Effector memory CD8-positive, alpha-beta T cell (primary cell): ENCODE measurements around the gene RNF32.

Experiments used
- ATAC-seq: fragments of 150-1000 bp; cut with Tn5 transposase; replicated peaks from 2 replicates; pipeline ENCODE4 v1.10.0; 2021; ENCODE audit warnings: mild to moderate bottlenecking, moderate library complexity
- DNase-seq, 3 experiments: peaks; one replicate each; pipeline ENCODE4 v3.0.0; 2021
- H3K27ac Mint-ChIP-seq, 2 donors: one replicate each; pipeline ENCODE4 v1.8.0; 2022; ENCODE audit warnings: mild to moderate bottlenecking in 2 of 2, mixed read lengths in 2 of 2, moderate library complexity in 2 of 2
- H3K27me3 Mint-ChIP-seq, 2 donors: one replicate each; pipeline ENCODE4 v1.8.0; 2022; ENCODE audit warnings: mixed read lengths in 2 of 2
- H3K36me3 Mint-ChIP-seq: one replicate; pipeline ENCODE4 v1.8.0; 2022; ENCODE audit warnings: mild to moderate bottlenecking, moderate library complexity, mixed read lengths; ENCODE audit not compliant: insufficient read depth
- H3K4me1 Mint-ChIP-seq, 2 donors: one replicate each; pipeline ENCODE4 v1.8.0; 2022; ENCODE audit warnings: low read depth in 2 of 2, mixed read lengths in 2 of 2
- H3K4me3 Mint-ChIP-seq, 2 donors: one replicate each; pipeline ENCODE4 v1.8.0; 2022; ENCODE audit warnings: mild to moderate bottlenecking in 2 of 2, mixed read lengths in 2 of 2, moderate library complexity in 2 of 2
- H3K9me3 Mint-ChIP-seq, 2 donors: one replicate each; pipeline ENCODE4 v1.8.0; 2022; ENCODE audit warnings: mixed read lengths in 2 of 2

Gene RNF32

GRCh38 chr7:156659203-156659602, 18.6 kb downstream of the RNF32 start:
- DNase-seq (no peak), ATAC-seq (no peak)
- peaks cover 0 to 1% of the 10 kb centered on the region in 2 donors for H3K4me1 Mint-ChIP-seq
- H3K36me3 Mint-ChIP-seq, result no peaks in the 10 kb centered on the region
- no peak overlapping the region for H3K4me3 Mint-ChIP-seq
- no peaks in the 10 kb centered on the region for H3K9me3 Mint-ChIP-seq
- H3K27me3 Mint-ChIP-seq, result peaks cover 11 to 21% of the 10 kb centered on the region in 2 donors
- H3K27ac Mint-ChIP-seq, result no peak overlapping the region

GRCh38 chr7:156659961-156660360, 19.4 kb downstream of the RNF32 start:
- H3K36me3 Mint-ChIP-seq, result no peaks in the 10 kb centered on the region
- ATAC-seq, result no peak
- no peak overlapping the region for H3K27ac Mint-ChIP-seq
- DNase-seq, result no peak
- peaks cover 4 to 21% of the 10 kb centered on the region in 2 donors for H3K27me3 Mint-ChIP-seq
- H3K4me1 Mint-ChIP-seq, result peaks cover 0 to 1% of the 10 kb centered on the region in 2 donors
- no peaks in the 10 kb centered on the region for H3K9me3 Mint-ChIP-seq
- H3K4me3 Mint-ChIP-seq, result no peak overlapping the region

- no peaks in the 10 kb centered on the region for H3K36me3 Mint-ChIP-seq
- no peak for DNase-seq
- no peaks in the 10 kb centered on the region for H3K9me3 Mint-ChIP-seq
- H3K4me3 Mint-ChIP-seq, result no peak overlapping the region
- ATAC-seq, result no peak
- H3K4me1 Mint-ChIP-seq, result peaks cover 0 to 1% of the 10 kb centered on the region in 2 donors
- peaks cover 0 to 21% of the 10 kb centered on the region in 2 donors for H3K27me3 Mint-ChIP-seq
- H3K27ac Mint-ChIP-seq, result no peak overlapping the region
Observed at GRCh38 chr7:156661637-156662036, 21.1 kb downstream of the RNF32 start.

GRCh38 chr7:156662277-156662676, 21.7 kb downstream of the RNF32 start:
- DNase-seq (no peak), ATAC-seq (no peak)
- H3K4me1 Mint-ChIP-seq, result peaks cover 0 to 1% of the 10 kb centered on the region in 2 donors
- no peak overlapping the region for H3K4me3 Mint-ChIP-seq
- H3K9me3 Mint-ChIP-seq, result no peaks in the 10 kb centered on the region
- no peaks in the 10 kb centered on the region for H3K36me3 Mint-ChIP-seq
- peaks cover 0 to 20% of the 10 kb centered on the region in 2 donors for H3K27me3 Mint-ChIP-seq
- no peak overlapping the region for H3K27ac Mint-ChIP-seq

GRCh38 chr7:156665101-156665500, 24.5 kb downstream of the RNF32 start:
- H3K4me1 Mint-ChIP-seq, result no peaks in the 10 kb centered on the region
- H3K9me3 Mint-ChIP-seq, result no peaks in the 10 kb centered on the region
- H3K4me3 Mint-ChIP-seq, result no peak overlapping the region
- H3K27ac Mint-ChIP-seq, result no peak overlapping the region
- ATAC-seq, result no peak
- no peaks in the 10 kb centered on the region for H3K36me3 Mint-ChIP-seq
- H3K27me3 Mint-ChIP-seq, result no peaks in the 10 kb centered on the region
- DNase-seq, result no peak

GRCh38 chr7:156666368-156667109, 26.0 kb downstream of the RNF32 start:
- Mint-ChIP-seq H3K9me3 (no peaks in the 10 kb centered on the region), H3K36me3 (no peaks in the 10 kb centered on the region), H3K27me3 (no peaks in the 10 kb centered on the region), H3K27ac (no peak overlapping the region), H3K4me1 (no peaks in the 10 kb centered on the region), H3K4me3 (no peak overlapping the region)
- no peak for DNase-seq
- ATAC-seq, result no peak

GRCh38 chr7:156667110-156667426, 26.5 kb downstream of the RNF32 start:
- H3K9me3 Mint-ChIP-seq, result no peaks in the 10 kb centered on the region
- no peaks in the 10 kb centered on the region for H3K27me3 Mint-ChIP-seq
- no peak overlapping the region for H3K27ac Mint-ChIP-seq
- DNase-seq, result no peak
- H3K36me3 Mint-ChIP-seq, result no peaks in the 10 kb centered on the region
- no peak for ATAC-seq
- H3K4me1 Mint-ChIP-seq, result no peaks in the 10 kb centered on the region
- H3K4me3 Mint-ChIP-seq, result no peak overlapping the region

GRCh38 chr7:156668130-156668741, 27.7 kb downstream of the RNF32 start:
- Mint-ChIP-seq H3K4me3 (no peak overlapping the region), H3K27me3 (no peaks in the 10 kb centered on the region), H3K4me1 (no peaks in the 10 kb centered on the region), H3K27ac (no peak overlapping the region), H3K36me3 (no peaks in the 10 kb centered on the region), H3K9me3 (no peaks in the 10 kb centered on the region)
- ATAC-seq (no peak), DNase-seq (no peak)

- ATAC-seq, result no peak
- H3K9me3 Mint-ChIP-seq, result no peaks in the 10 kb centered on the region
Observed at GRCh38 chr7:156669035-156669828, 28.7 kb downstream of the RNF32 start.

GRCh38 chr7:156673454-156673853, 32.9 kb downstream of the RNF32 start:
- ATAC-seq, result no peak
- Mint-ChIP-seq H3K9me3 (no peaks in the 10 kb centered on the region), H3K4me3 (no peak overlapping the region), H3K4me1 (no peaks in the 10 kb centered on the region), H3K27ac (no peak overlapping the region), H3K36me3 (peaks cover 7% of the 10 kb centered on the region), H3K27me3 (no peaks in the 10 kb centered on the region)
- no peak for DNase-seq

More at GRCh38 chr7:156669035-156669828, 28.7 kb downstream of the RNF32 start:
- Mint-ChIP-seq H3K27ac (no peak overlapping the region), H3K4me3 (no peak overlapping the region), H3K36me3 (no peaks in the 10 kb centered on the region), H3K4me1 (no peaks in the 10 kb centered on the region), H3K27me3 (no peaks in the 10 kb centered on the region)
- no peak for DNase-seq

- no peak for DNase-seq
- H3K27me3 Mint-ChIP-seq, result no peaks in the 10 kb centered on the region
- no peak overlapping the region for H3K27ac Mint-ChIP-seq
- no peaks in the 10 kb centered on the region for H3K9me3 Mint-ChIP-seq
- no peaks in the 10 kb centered on the region for H3K4me1 Mint-ChIP-seq
- no peak overlapping the region for H3K4me3 Mint-ChIP-seq
- no peak for ATAC-seq
- H3K36me3 Mint-ChIP-seq, result peaks cover 9% of the 10 kb centered on the region
Observed at GRCh38 chr7:156673902-156674301, 33.3 kb downstream of the RNF32 start.

GRCh38 chr7:156675721-156676120, 35.1 kb downstream of the RNF32 start:
- H3K4me1 Mint-ChIP-seq, result no peaks in the 10 kb centered on the region
- DNase-seq (no peak), ATAC-seq (no peak)
- H3K36me3 Mint-ChIP-seq, result peaks cover 21% of the 10 kb centered on the region
- no peak overlapping the region for H3K27ac Mint-ChIP-seq
- H3K9me3 Mint-ChIP-seq, result no peaks in the 10 kb centered on the region
- no peak overlapping the region for H3K4me3 Mint-ChIP-seq
- no peaks in the 10 kb centered on the region for H3K27me3 Mint-ChIP-seq

GRCh38 chr7:156676263-156676662, 35.7 kb downstream of the RNF32 start:
- no peaks in the 10 kb centered on the region for H3K9me3 Mint-ChIP-seq
- H3K4me3 Mint-ChIP-seq, result no peak overlapping the region
- H3K27ac Mint-ChIP-seq, result no peak overlapping the region
- ATAC-seq (no peak), DNase-seq (no peak)
- H3K4me1 Mint-ChIP-seq, result no peaks in the 10 kb centered on the region
- H3K36me3 Mint-ChIP-seq, result peaks cover 24% of the 10 kb centered on the region
- no peaks in the 10 kb centered on the region for H3K27me3 Mint-ChIP-seq
